BLaER1 (cell line): Measurements from ENCODE around the gene CDCA7.
"Not testable (repeated sequence)": the region's sequence is repeated elsewhere in the genome, so short reads cannot be mapped to it uniquely, and the experiment has no call there.

Source experiments
- H3K27ac ChIP-seq: shearing (Covaris generic); formaldehyde crosslinking; 2 replicates; pipeline ENCODE4 v1.8.1; 2022
- H3K27me3 ChIP-seq: shearing (Covaris generic); formaldehyde crosslinking; 2 replicates; pipeline ENCODE4 v1.8.1; 2022
- H3K36me3 ChIP-seq: shearing (Covaris generic); formaldehyde crosslinking; 2 replicates; pipeline ENCODE4 v1.8.1; 2022
- H3K4me1 ChIP-seq: shearing (Covaris generic); formaldehyde crosslinking; 2 replicates; pipeline ENCODE4 v1.8.1; 2022
- H3K4me2 ChIP-seq: shearing (Covaris generic); formaldehyde crosslinking; 2 replicates; pipeline ENCODE4 v1.8.1; 2022
- H3K4me3 ChIP-seq: shearing (Covaris generic); formaldehyde crosslinking; 2 replicates; pipeline ENCODE4 v1.8.1; 2022
- H3K9ac ChIP-seq: shearing (Covaris generic); formaldehyde crosslinking; 2 replicates; pipeline ENCODE4 v1.8.1; 2022
- H3K9me3 ChIP-seq: shearing (Covaris generic); formaldehyde crosslinking; 2 replicates; pipeline ENCODE4 v1.8.1; 2022
- H4K20me1 ChIP-seq: shearing (Covaris generic); formaldehyde crosslinking; 2 replicates; pipeline ENCODE4 v1.8.1; 2022
- Cebpa-rat ChIP-seq: shearing (Covaris generic); IDR thresholded peaks from 2 replicates; pipeline ENCODE4 v1.8.1; 2022

Gene CDCA7

GRCh38 chr2:173414823-173415322 lies 60.2 kb downstream of the CDCA7 start:
- Histone ChIP-seq H3K4me3 (no peak overlapping the region), H4K20me1 (no peaks in the 10 kb centered on the region), H3K27ac (no peak overlapping the region), H3K36me3 (no peaks in the 10 kb centered on the region), H3K27me3 (no peaks in the 10 kb centered on the region), H3K4me1 (peaks cover 12% of the 10 kb centered on the region), H3K9ac (no peak overlapping the region), H3K4me2 (no peak overlapping the region), H3K9me3 (no peaks in the 10 kb centered on the region)
- TF ChIP-seq Cebpa-rat = no peak

GRCh38 chr2:173415431-173416381 lies 61.0 kb downstream of the CDCA7 start:
- no peak for TF ChIP-seq Cebpa-rat
- no peak overlapping the region for H3K9ac ChIP-seq
- no peaks in the 10 kb centered on the region for H4K20me1 ChIP-seq
- no peak overlapping the region for H3K27ac ChIP-seq
- no peaks in the 10 kb centered on the region for H3K9me3 ChIP-seq
- no peaks in the 10 kb centered on the region for H3K27me3 ChIP-seq
- no peak overlapping the region for H3K4me2 ChIP-seq
- no peaks in the 10 kb centered on the region for H3K36me3 ChIP-seq
- peaks cover 12% of the 10 kb centered on the region for H3K4me1 ChIP-seq
- no peak overlapping the region for H3K4me3 ChIP-seq

- not testable (repeated sequence) for H3K4me2 ChIP-seq, H4K20me1 ChIP-seq, H3K36me3 ChIP-seq, H3K27ac ChIP-seq, H3K27me3 ChIP-seq, H3K9me3 ChIP-seq, H3K9ac ChIP-seq, H3K4me3 ChIP-seq
- H3K4me1 ChIP-seq = peaks cover 12% of the 10 kb centered on the region
Observed at GRCh38 chr2:173416415-173417152, 61.9 kb downstream of the CDCA7 start.

- Histone ChIP-seq H3K9ac (no peak overlapping the region), H3K36me3 (no peaks in the 10 kb centered on the region), H3K27me3 (no peaks in the 10 kb centered on the region), H3K4me2 (no peak overlapping the region), H3K27ac (no peak overlapping the region), H4K20me1 (no peaks in the 10 kb centered on the region), H3K9me3 (no peaks in the 10 kb centered on the region), H3K4me1 (peaks cover 12% of the 10 kb centered on the region), H3K4me3 (no peak overlapping the region)
- TF ChIP-seq Cebpa-rat = no peak
Observed at GRCh38 chr2:173417341-173417740, 62.7 kb downstream of the CDCA7 start.

- no peak overlapping the region for H3K4me2 ChIP-seq
- H3K27ac ChIP-seq = no peak overlapping the region
- H3K4me1 ChIP-seq = peaks cover 10% of the 10 kb centered on the region
- no peaks in the 10 kb centered on the region for H3K9me3 ChIP-seq
- no peak overlapping the region for H3K9ac ChIP-seq
- no peaks in the 10 kb centered on the region for H4K20me1 ChIP-seq
- TF ChIP-seq Cebpa-rat = no peak
- H3K27me3 ChIP-seq = no peaks in the 10 kb centered on the region
- H3K4me3 ChIP-seq = no peak overlapping the region
- H3K36me3 ChIP-seq = no peaks in the 10 kb centered on the region
Observed at GRCh38 chr2:173417802-173418201, 63.1 kb downstream of the CDCA7 start.
